ENCODE measurements around the gene TFPI.
A peak's percentile ranks its signal among the peaks of the same experiment; 100 is the strongest.

TFPI gene

GRCh38 chr2:187461294-187462261, 92.7 kb downstream of the TFPI start:
- no peak overlapping the region for H3K27ac ChIP-seq (ENCODE audit: low read depth, low read length, severe bottlenecking)
- no peaks in the 10 kb centered on the region for H3K4me1 ChIP-seq (ENCODE audit: control insufficient read depth, insufficient read depth, low read length, poor library complexity, severe bottlenecking)
- 90 to 94% methylated on average over 20 to 26 of the region's 28 CpGs for WGBS, 2 experiments (ENCODE audit: insufficient coverage in 2 of 2)
- H3K9me3 ChIP-seq (ENCODE audit: control insufficient read depth, low read length), result no peaks in the 10 kb centered on the region
- peaks cover 7% of the 10 kb centered on the region for H3K36me3 ChIP-seq (ENCODE audit: control insufficient read depth, insufficient read depth, low read length)
- H3K4me3 ChIP-seq (ENCODE audit: extremely low read depth, insufficient read depth, low read length, poor library complexity, severe bottlenecking), result no peak overlapping the region

DNA sequence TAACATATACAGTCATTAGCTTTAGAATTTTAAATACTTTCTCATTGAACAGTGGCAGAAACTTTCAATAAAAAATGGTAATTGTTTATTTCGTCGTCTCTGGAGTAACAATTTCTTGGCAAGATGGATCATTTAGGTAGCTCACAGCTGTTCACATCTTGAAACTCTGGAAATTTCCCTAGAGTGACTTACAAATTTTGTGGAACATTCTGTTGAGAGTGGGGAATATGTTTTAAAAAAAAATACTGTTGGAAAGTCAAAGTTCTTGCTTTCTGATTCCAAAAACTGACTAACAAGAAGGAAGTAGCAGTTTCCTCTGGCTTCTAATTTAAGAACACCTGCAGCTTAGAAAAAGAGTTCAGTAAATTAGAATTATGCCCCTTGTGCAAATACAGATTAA, 95.0 kb downstream of the TFPI start:
- Histone ChIP-seq H3K9me3 (ENCODE audit: control insufficient read depth, low read length) (no peaks in the 10 kb centered on the region), H3K36me3 (ENCODE audit: control insufficient read depth, insufficient read depth, low read length) (no peaks in the 10 kb centered on the region), H3K27ac (ENCODE audit: low read depth, low read length, severe bottlenecking) (no peak overlapping the region), H3K4me1 (ENCODE audit: control insufficient read depth, insufficient read depth, low read length, poor library complexity, severe bottlenecking) (no peaks in the 10 kb centered on the region), H3K4me3 (ENCODE audit: extremely low read depth, insufficient read depth, low read length, poor library complexity, severe bottlenecking) (no peak overlapping the region)
- WGBS, 2 experiments (ENCODE audit: insufficient coverage in 2 of 2), result 80 to 100% methylated on average over 2 of the region's 2 CpGs

- no peaks in the 10 kb centered on the region for H3K9me3 ChIP-seq (ENCODE audit: control insufficient read depth, low read length)
- whole genome bisulfite sequencing, 2 experiments (ENCODE audit: insufficient coverage in 2 of 2), result no CpG with 5 or more reads among the region's 1 CpG
- H3K4me1 ChIP-seq (ENCODE audit: control insufficient read depth, insufficient read depth, low read length, poor library complexity, severe bottlenecking), result no peaks in the 10 kb centered on the region
- no peak overlapping the region for H3K4me3 ChIP-seq (ENCODE audit: extremely low read depth, insufficient read depth, low read length, poor library complexity, severe bottlenecking)
- no peak overlapping the region for H3K27ac ChIP-seq (ENCODE audit: low read depth, low read length, severe bottlenecking)
- no peaks in the 10 kb centered on the region for H3K36me3 ChIP-seq (ENCODE audit: control insufficient read depth, insufficient read depth, low read length)
These were observed 101.1 kb downstream of the TFPI start for GRCh38 chr2:187453078-187453641.

DNA sequence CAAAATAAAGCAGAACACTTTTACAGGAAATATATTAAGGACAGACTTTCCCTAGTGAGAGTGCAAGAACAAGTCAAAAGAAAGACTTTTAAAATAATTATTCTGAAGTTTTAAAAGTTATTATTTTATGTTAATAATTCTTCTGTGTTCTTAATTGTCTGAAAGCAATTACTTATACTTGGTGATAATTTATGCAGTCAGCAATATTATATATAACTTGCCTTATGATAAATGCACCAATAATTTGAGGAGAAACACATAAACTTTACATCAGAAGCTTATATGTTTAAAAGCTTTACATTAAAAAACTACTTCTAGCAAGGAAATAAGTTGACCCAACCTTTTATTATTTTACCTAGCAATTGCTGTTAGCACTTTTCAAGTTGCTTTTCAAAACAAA, 102.7 kb downstream of the TFPI start:
- Histone ChIP-seq H3K4me1 (ENCODE audit: control insufficient read depth, insufficient read depth, low read length, poor library complexity, severe bottlenecking) (no peaks in the 10 kb centered on the region), H3K27ac (ENCODE audit: low read depth, low read length, severe bottlenecking) (no peak overlapping the region), H3K36me3 (ENCODE audit: control insufficient read depth, insufficient read depth, low read length) (no peaks in the 10 kb centered on the region), H3K4me3 (ENCODE audit: extremely low read depth, insufficient read depth, low read length, poor library complexity, severe bottlenecking) (no peak overlapping the region), H3K9me3 (ENCODE audit: control insufficient read depth, low read length) (no peaks in the 10 kb centered on the region)

- Histone ChIP-seq H3K9me3 (ENCODE audit: control insufficient read depth, low read length) (no peaks in the 10 kb centered on the region), H3K27ac (ENCODE audit: low read depth, low read length, severe bottlenecking) (no peak overlapping the region), H3K4me1 (ENCODE audit: control insufficient read depth, insufficient read depth, low read length, poor library complexity, severe bottlenecking) (no peaks in the 10 kb centered on the region), H3K4me3 (ENCODE audit: extremely low read depth, insufficient read depth, low read length, poor library complexity, severe bottlenecking) (peak overlapping the region; percentile 30), H3K36me3 (ENCODE audit: control insufficient read depth, insufficient read depth, low read length) (no peaks in the 10 kb centered on the region)
- no CpG with 5 or more reads among the region's 3 CpGs for WGBS, 2 experiments (ENCODE audit: insufficient coverage in 2 of 2)
These were observed 106.9 kb downstream of the TFPI start for GRCh38 chr2:187447336-187447735.

DNA sequence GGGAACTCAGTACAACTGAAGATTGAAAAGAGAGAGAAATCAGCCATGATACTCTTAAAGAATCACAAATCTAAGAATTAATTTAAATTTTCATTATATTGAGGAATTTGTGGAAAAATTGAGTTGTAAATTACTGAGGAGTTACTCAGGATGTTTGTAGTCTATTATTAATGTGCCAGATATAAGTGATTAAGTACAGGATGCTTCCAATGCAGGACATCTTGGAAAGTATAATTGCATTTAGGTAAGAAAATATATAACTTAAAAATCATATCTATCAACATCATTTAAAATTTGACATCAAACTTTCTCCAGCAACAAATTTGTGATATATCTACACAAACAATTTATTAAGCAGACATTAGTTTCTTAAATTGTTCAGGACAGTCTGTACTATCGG, 107.5 kb downstream of the TFPI start:
- peak overlapping the region; percentile 30 for H3K4me3 ChIP-seq (ENCODE audit: extremely low read depth, insufficient read depth, low read length, poor library complexity, severe bottlenecking)
- H3K4me1 ChIP-seq (ENCODE audit: control insufficient read depth, insufficient read depth, low read length, poor library complexity, severe bottlenecking), result no peaks in the 10 kb centered on the region
- H3K36me3 ChIP-seq (ENCODE audit: control insufficient read depth, insufficient read depth, low read length), result no peaks in the 10 kb centered on the region
- no CpG with 5 or more reads among the region's 1 CpG for WGBS, 2 experiments (ENCODE audit: insufficient coverage in 2 of 2)
- no peak overlapping the region for H3K27ac ChIP-seq (ENCODE audit: low read depth, low read length, severe bottlenecking)
- no peaks in the 10 kb centered on the region for H3K9me3 ChIP-seq (ENCODE audit: control insufficient read depth, low read length)

GRCh38 chr2:187445051-187445450, 109.2 kb downstream of the TFPI start:
- Histone ChIP-seq H3K36me3 (ENCODE audit: control insufficient read depth, insufficient read depth, low read length) (no peaks in the 10 kb centered on the region), H3K4me1 (ENCODE audit: control insufficient read depth, insufficient read depth, low read length, poor library complexity, severe bottlenecking) (no peaks in the 10 kb centered on the region), H3K9me3 (ENCODE audit: control insufficient read depth, low read length) (no peaks in the 10 kb centered on the region), H3K4me3 (ENCODE audit: extremely low read depth, insufficient read depth, low read length, poor library complexity, severe bottlenecking) (no peak overlapping the region), H3K27ac (ENCODE audit: low read depth, low read length, severe bottlenecking) (no peak overlapping the region)
- no CpG with 5 or more reads among the region's 6 CpGs for WGBS, 2 experiments (ENCODE audit: insufficient coverage in 2 of 2)

- H3K36me3 ChIP-seq (ENCODE audit: control insufficient read depth, insufficient read depth, low read length), result no peaks in the 10 kb centered on the region
- H3K27ac ChIP-seq (ENCODE audit: low read depth, low read length, severe bottlenecking), result no peak overlapping the region
- no peak overlapping the region for H3K4me3 ChIP-seq (ENCODE audit: extremely low read depth, insufficient read depth, low read length, poor library complexity, severe bottlenecking)
- no CpG with 5 or more reads among the region's 2 CpGs for WGBS, 2 experiments (ENCODE audit: insufficient coverage in 2 of 2)
- no peaks in the 10 kb centered on the region for H3K4me1 ChIP-seq (ENCODE audit: control insufficient read depth, insufficient read depth, low read length, poor library complexity, severe bottlenecking)
- H3K9me3 ChIP-seq (ENCODE audit: control insufficient read depth, low read length), result no peaks in the 10 kb centered on the region
These were observed 111.5 kb downstream of the TFPI start for GRCh38 chr2:187442778-187443177.

DNA sequence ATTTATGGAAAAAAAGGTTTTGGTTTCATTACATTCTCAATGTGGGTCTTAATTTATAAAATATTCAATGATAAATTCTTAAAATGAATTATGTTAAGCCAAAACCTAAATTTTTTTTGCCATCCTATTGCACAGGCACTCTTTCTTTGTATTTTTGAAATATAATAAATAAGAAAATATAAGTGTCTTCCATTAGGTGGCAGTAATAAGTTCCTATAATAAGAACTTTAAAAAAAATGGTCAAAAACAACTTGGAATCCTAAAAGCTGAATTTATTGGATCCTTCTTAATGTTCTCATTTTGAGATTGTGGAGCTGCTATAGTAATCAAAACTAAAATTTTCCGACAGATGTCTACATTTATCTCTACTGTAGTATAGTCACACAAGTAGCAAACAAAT, 111.9 kb downstream of the TFPI start:
- WGBS, 2 experiments (ENCODE audit: insufficient coverage in 2 of 2), result no CpG with 5 or more reads among the region's 1 CpG
- H3K4me1 ChIP-seq (ENCODE audit: control insufficient read depth, insufficient read depth, low read length, poor library complexity, severe bottlenecking), result no peaks in the 10 kb centered on the region
- H3K27ac ChIP-seq (ENCODE audit: low read depth, low read length, severe bottlenecking), result no peak overlapping the region
- no peaks in the 10 kb centered on the region for H3K36me3 ChIP-seq (ENCODE audit: control insufficient read depth, insufficient read depth, low read length)
- no peak overlapping the region for H3K4me3 ChIP-seq (ENCODE audit: extremely low read depth, insufficient read depth, low read length, poor library complexity, severe bottlenecking)
- no peaks in the 10 kb centered on the region for H3K9me3 ChIP-seq (ENCODE audit: control insufficient read depth, low read length)

DNA sequence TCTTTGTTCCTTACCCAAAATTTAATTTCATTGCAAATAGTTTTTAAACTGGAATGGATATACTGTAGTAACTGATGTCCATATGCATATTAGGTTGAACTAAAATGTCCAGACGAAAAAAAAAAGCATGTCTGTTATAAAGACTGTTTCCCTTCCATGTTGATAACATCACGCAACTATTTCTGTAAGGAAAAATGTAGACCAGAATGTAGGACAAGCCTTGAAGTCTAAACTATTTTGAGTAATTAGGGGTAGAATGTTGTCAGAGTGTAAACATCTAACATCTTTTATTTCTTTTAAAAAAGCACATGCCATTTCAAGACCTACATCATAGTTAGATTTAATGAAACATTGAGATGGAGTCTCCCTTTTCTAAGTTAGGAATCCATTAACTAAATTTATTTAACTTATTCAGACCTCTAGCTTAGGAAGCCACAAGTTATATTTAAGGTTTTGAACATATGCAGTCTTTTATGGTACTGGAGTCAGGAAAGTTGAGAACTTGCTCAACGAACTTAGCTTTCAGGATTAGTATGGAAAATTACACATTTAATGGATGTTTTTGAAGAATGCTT, 114.0 kb downstream of the TFPI start:
- H3K4me3 ChIP-seq (ENCODE audit: extremely low read depth, insufficient read depth, low read length, poor library complexity, severe bottlenecking), result no peak overlapping the region
- no peaks in the 10 kb centered on the region for H3K36me3 ChIP-seq (ENCODE audit: control insufficient read depth, insufficient read depth, low read length)
- no peaks in the 10 kb centered on the region for H3K9me3 ChIP-seq (ENCODE audit: control insufficient read depth, low read length)
- no peak overlapping the region for H3K27ac ChIP-seq (ENCODE audit: low read depth, low read length, severe bottlenecking)
- WGBS, 2 experiments (ENCODE audit: insufficient coverage in 2 of 2), result 100% methylated on average over 1 of the region's 3 CpGs; no CpG with 5 or more reads in 1 of the 2 experiments
- no peaks in the 10 kb centered on the region for H3K4me1 ChIP-seq (ENCODE audit: control insufficient read depth, insufficient read depth, low read length, poor library complexity, severe bottlenecking)

DNA sequence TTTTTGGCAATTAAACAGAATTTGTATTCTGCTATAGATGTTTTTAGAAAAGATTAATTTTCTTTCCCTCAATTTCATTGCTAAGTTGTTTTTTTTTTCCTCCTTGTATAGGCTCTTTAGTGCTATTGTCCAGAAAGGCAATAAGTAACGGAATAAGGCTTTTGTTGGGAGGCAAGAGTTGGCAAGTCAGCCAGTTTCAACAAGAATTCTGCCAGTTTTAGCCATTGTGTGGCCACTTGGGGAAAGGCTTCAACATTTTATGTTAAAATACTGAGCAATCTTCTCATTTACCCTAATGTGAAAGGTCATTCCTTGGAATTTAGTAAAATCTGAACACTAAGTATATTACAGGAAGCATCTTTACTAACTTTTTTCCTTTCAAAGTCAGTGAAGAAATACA, 115.8 kb downstream of the TFPI start:
- no CpG with 5 or more reads among the region's 1 CpG for WGBS, 2 experiments (ENCODE audit: insufficient coverage in 2 of 2)

More for the DNA sequence above, 115.8 kb downstream of the TFPI start:
- Histone ChIP-seq H3K4me3 (ENCODE audit: extremely low read depth, insufficient read depth, low read length, poor library complexity, severe bottlenecking) (no peak overlapping the region), H3K27ac (ENCODE audit: low read depth, low read length, severe bottlenecking) (no peak overlapping the region), H3K9me3 (ENCODE audit: control insufficient read depth, low read length) (no peaks in the 10 kb centered on the region), H3K4me1 (ENCODE audit: control insufficient read depth, insufficient read depth, low read length, poor library complexity, severe bottlenecking) (no peaks in the 10 kb centered on the region), H3K36me3 (ENCODE audit: control insufficient read depth, insufficient read depth, low read length) (no peaks in the 10 kb centered on the region)
